Sciatic nerve (tissue), 2 donors: ENCODE data around the gene C17orf114.
"Not testable (repeated sequence)": the region's sequence is repeated elsewhere in the genome, so short reads cannot be mapped to it uniquely, and the experiment has no call there.

Experiments used
- ATAC-seq: fragments of 200-7000 bp; cut with Tn5 transposase; one replicate; pipeline ENCODE4 v1.9.1; 2020; ENCODE audit warnings: mild to moderate bottlenecking, moderate library complexity
- DNase-seq: peaks from one replicate; pipeline ENCODE4 v3.0.0-alpha.2; 2020; ENCODE audit warnings: low spot score
- intact Hi-C: fragments of 100-400 bp; cut with DNase I; formaldehyde crosslinking; loops from one replicate; pipeline ENCODE4 v1.14.2; 2022
- donor health status: DM: no; HTN: no; CAD: no.
- donor health status: DM: no; HTN: no; CAD: no.

The C17orf114 gene

GRCh38 chr17:4832829-4833177 lies 30.7 kb upstream of the C17orf114 start:
- intact Hi-C loops, DNase-seq: not testable (repeated sequence)
- ATAC-seq: peak; percentile 3

GRCh38 chr17:4827399-4827798 lies 25.3 kb upstream of the C17orf114 start:
- no peak for ATAC-seq
- no peak for DNase-seq
- intact Hi-C loops: no loop called here

GRCh38 chr17:4823373-4824089 lies 21.4 kb upstream of the C17orf114 start:
- ATAC-seq (no peak), DNase-seq (no peak)
- intact Hi-C loops: no loop called here

GRCh38 chr17:4822835-4823234 lies 20.7 kb upstream of the C17orf114 start:
- DNase-seq (no peak), ATAC-seq (no peak)
- intact Hi-C loops: no loop called here

GRCh38 chr17:4818276-4818675 lies 16.1 kb upstream of the C17orf114 start:
- no peak for ATAC-seq
- DNase-seq: no peak
- intact Hi-C loops: no loop called here

GRCh38 chr17:4816826-4817225 lies 14.7 kb upstream of the C17orf114 start:
- ATAC-seq (no peak), DNase-seq (no peak)
- intact Hi-C loops: no loop called here

GRCh38 chr17:4815043-4815675 lies 13.0 kb upstream of the C17orf114 start:
- intact Hi-C loops: no loop called here
- ATAC-seq: no peak
- DNase-seq: no peak

GRCh38 chr17:4812690-4813089 lies 10.6 kb upstream of the C17orf114 start:
- no peak for ATAC-seq
- intact Hi-C loops: no loop called here
- DNase-seq: no peak

GRCh38 chr17:4811471-4811870 lies 9.3 kb upstream of the C17orf114 start:
- ATAC-seq: no peak
- intact Hi-C loops: no loop called here
- DNase-seq: no peak

GRCh38 chr17:4810696-4811290 lies 8.7 kb upstream of the C17orf114 start:
- no peak for ATAC-seq
- DNase-seq: no peak
- intact Hi-C loops: no loop called here

- ATAC-seq (peak; percentile 20), DNase-seq (peak; percentile 70)
- intact Hi-C loops: no loop called here
Observed at GRCh38 chr17:4808378-4808767, 6.2 kb upstream of the C17orf114 start.

- DNase-seq (peak; percentile 64), ATAC-seq (peak; percentile 21)
- intact Hi-C loops: no loop called here
Observed at GRCh38 chr17:4807605-4808377, 5.7 kb upstream of the C17orf114 start.

- intact Hi-C loops: no loop called here
- ATAC-seq: peak; percentile 97
- DNase-seq: peak; percentile 90
Observed at GRCh38 chr17:4806777-4807604, 4.9 kb upstream of the C17orf114 start, which contains the start of gene PLD2. PLD2 (plus strand) TSS chr17:4807152; CDS start chr17:4807773, 621 bp downstream.

GRCh38 chr17:4806456-4806776 lies 4.3 kb upstream of the C17orf114 start:
- intact Hi-C loops: no loop called here
- DNase-seq: no peak
- no peak for ATAC-seq

- ATAC-seq (no peak), DNase-seq (no peak)
- intact Hi-C loops: no loop called here
Observed at GRCh38 chr17:4800462-4801196, 1.5 kb downstream of the C17orf114 start.

- DNase-seq (no peak), ATAC-seq (no peak)
- intact Hi-C loops: no loop called here
Observed at GRCh38 chr17:4796552-4796920, 5.6 kb downstream of the C17orf114 start.

GRCh38 chr17:4795168-4795567 lies 7.0 kb downstream of the C17orf114 start:
- DNase-seq: no peak
- intact Hi-C loops: no loop called here

GRCh38 chr17:4790705-4791088 lies 11.4 kb downstream of the C17orf114 start:
- intact Hi-C loops: no loop called here
- ATAC-seq: no peak
- DNase-seq: no peak

More at GRCh38 chr17:4795168-4795567, 7.0 kb downstream of the C17orf114 start:
- ATAC-seq: no peak
